GM18526 (cell line): ENCODE data around the gene CLIC3.

Experiments used
- POLR2A ChIP-seq: IDR thresholded peaks from 3 replicates; pipeline ENCODE4 v1.6.1; 2011; ENCODE audit not compliant: insufficient read length; ENCODE audit errors: extremely low read depth

The CLIC3 gene

GRCh38 chr9:136951541-136952320, 44.6 kb downstream of the CLIC3 start, which contains the start of gene LCN12:
TSS of gene LCN12 (plus strand) at chr9:136952273. CDS start at chr9:136952328, 55 bp downstream.
- TF ChIP-seq POLR2A: no peak

- no peak for TF ChIP-seq POLR2A
Measured at GRCh38 chr9:136950656-136951276, 45.6 kb downstream of the CLIC3 start.

- peak; percentile 73 for TF ChIP-seq POLR2A
Measured at GRCh38 chr9:136949817-136950655, 46.3 kb downstream of the CLIC3 start.

GRCh38 chr9:136949239-136949816, 47.0 kb downstream of the CLIC3 start:
- no peak for TF ChIP-seq POLR2A

- no peak for TF ChIP-seq POLR2A
Measured at GRCh38 chr9:136947955-136948510, 48.3 kb downstream of the CLIC3 start.

GRCh38 chr9:136947028-136947891, 49.1 kb downstream of the CLIC3 start:
- TF ChIP-seq POLR2A: no peak

- no peak for TF ChIP-seq POLR2A
Measured at GRCh38 chr9:136946228-136947027, 49.9 kb downstream of the CLIC3 start.

GRCh38 chr9:136945333-136946227, 50.8 kb downstream of the CLIC3 start:
- TF ChIP-seq POLR2A: no peak
